ENCODE measurements around the gene CNR2.

CNR2 gene

GRCh38 chr1:23908453-23909341 lies 4.5 kb downstream of the CNR2 start:
- H3K4me1 ChIP-seq (ENCODE audit: low read length), result peaks cover 10% of the 10 kb centered on the region
- no peak for DNase-seq
- no peak overlapping the region for H3K9ac ChIP-seq (ENCODE audit: low read length)
- no peak for TF ChIP-seq CTCF (IDR thresholded peaks at IDR 0.05; ENCODE audit: low read length)
- no peak for TF ChIP-seq EZH2 (optimal IDR thresholded peaks at IDR 0.05; ENCODE audit: low read depth, low read length)
- TF ChIP-seq EZH2phosphoT487 (IDR thresholded peaks at IDR 0.05; ENCODE audit: low read length), result no peak
- no peaks in the 10 kb centered on the region for H3K79me2 ChIP-seq (ENCODE audit: low read length)
- no peaks in the 10 kb centered on the region for H3K9me3 ChIP-seq (replicated peaks; ENCODE audit: insufficient read depth, low read length)
- H3K4me2 ChIP-seq (ENCODE audit: low read depth, low read length), result no peak overlapping the region
- H3K27ac ChIP-seq (ENCODE audit: low read length), result no peak overlapping the region
- no peak overlapping the region for H2AFZ ChIP-seq (ENCODE audit: low read length)
- no peaks in the 10 kb centered on the region for H3F3A ChIP-seq (ENCODE audit: insufficient read depth, low read length)
- no peaks in the 10 kb centered on the region for H4K20me1 ChIP-seq (ENCODE audit: insufficient read depth, low read length)
- no peaks in the 10 kb centered on the region for H3K9me2 ChIP-seq (replicated peaks; ENCODE audit: insufficient read depth, low read length)
- no peaks in the 10 kb centered on the region for H3K36me3 ChIP-seq (replicated peaks; ENCODE audit: insufficient read depth, low read length)
- no peaks in the 10 kb centered on the region for H3K27me3 ChIP-seq (replicated peaks; ENCODE audit: insufficient read depth, low read length)
- H3K4me3 ChIP-seq (ENCODE audit: low read length), result no peak overlapping the region

- Histone ChIP-seq H3K79me2 (ENCODE audit: low read length) (no peaks in the 10 kb centered on the region), H3K9me2 (replicated peaks; ENCODE audit: insufficient read depth, low read length) (no peaks in the 10 kb centered on the region), H2AFZ (ENCODE audit: low read length) (no peak overlapping the region), H3K27me3 (replicated peaks; ENCODE audit: insufficient read depth, low read length) (no peaks in the 10 kb centered on the region), H4K20me1 (ENCODE audit: insufficient read depth, low read length) (no peaks in the 10 kb centered on the region), H3K9me3 (replicated peaks; ENCODE audit: insufficient read depth, low read length) (no peaks in the 10 kb centered on the region), H3K36me3 (replicated peaks; ENCODE audit: insufficient read depth, low read length) (no peaks in the 10 kb centered on the region), H3K27ac (ENCODE audit: low read length) (no peak overlapping the region), H3K4me1 (ENCODE audit: low read length) (peaks cover 10% of the 10 kb centered on the region), H3F3A (ENCODE audit: insufficient read depth, low read length) (no peaks in the 10 kb centered on the region), H3K9ac (ENCODE audit: low read length) (no peak overlapping the region), H3K4me2 (ENCODE audit: low read depth, low read length) (no peak overlapping the region), H3K4me3 (ENCODE audit: low read length) (no peak overlapping the region)
- DNase-seq, result no peak
- TF ChIP-seq EZH2phosphoT487 (IDR thresholded peaks at IDR 0.05; ENCODE audit: low read length), result no peak
These were observed 6.4 kb downstream of the CNR2 start for GRCh38 chr1:23906731-23907130.

GRCh38 chr1:23905461-23906025 lies 7.6 kb downstream of the CNR2 start:
- Histone ChIP-seq H3K4me2 (ENCODE audit: low read depth, low read length) (no peak overlapping the region), H3K27me3 (replicated peaks; ENCODE audit: insufficient read depth, low read length) (no peaks in the 10 kb centered on the region), H2AFZ (ENCODE audit: low read length) (no peak overlapping the region), H3K4me1 (ENCODE audit: low read length) (peaks cover 3% of the 10 kb centered on the region; the same call in 1 of the 2 replicates), H3K4me3 (ENCODE audit: low read length) (no peak overlapping the region), H3K36me3 (replicated peaks; ENCODE audit: insufficient read depth, low read length) (no peaks in the 10 kb centered on the region), H3F3A (ENCODE audit: insufficient read depth, low read length) (no peaks in the 10 kb centered on the region), H3K9me3 (replicated peaks; ENCODE audit: insufficient read depth, low read length) (no peaks in the 10 kb centered on the region), H3K9ac (ENCODE audit: low read length) (no peak overlapping the region), H3K9me2 (replicated peaks; ENCODE audit: insufficient read depth, low read length) (no peaks in the 10 kb centered on the region), H3K79me2 (ENCODE audit: low read length) (no peaks in the 10 kb centered on the region), H3K27ac (ENCODE audit: low read length) (no peak overlapping the region), H4K20me1 (ENCODE audit: insufficient read depth, low read length) (no peaks in the 10 kb centered on the region)
- DNase-seq, result no peak
- TF ChIP-seq EZH2 (optimal IDR thresholded peaks at IDR 0.05; ENCODE audit: low read depth, low read length), result no peak

- H3K79me2 ChIP-seq (ENCODE audit: low read length), result no peaks in the 10 kb centered on the region
- H3F3A ChIP-seq (ENCODE audit: insufficient read depth, low read length), result no peaks in the 10 kb centered on the region
- no peaks in the 10 kb centered on the region for H4K20me1 ChIP-seq (ENCODE audit: insufficient read depth, low read length)
- no peak overlapping the region for H2AFZ ChIP-seq (ENCODE audit: low read length)
- no peak overlapping the region for H3K9ac ChIP-seq (ENCODE audit: low read length)
- 0 out of 2 replicates have a peak, but pooled peaks cover 3% of the 10 kb centered on the region for H3K4me1 ChIP-seq (ENCODE audit: low read length)
- H3K36me3 ChIP-seq (replicated peaks; ENCODE audit: insufficient read depth, low read length), result no peaks in the 10 kb centered on the region
- H3K4me3 ChIP-seq (ENCODE audit: low read length), result no peak overlapping the region
- H3K9me2 ChIP-seq (replicated peaks; ENCODE audit: insufficient read depth, low read length), result no peaks in the 10 kb centered on the region
- no peaks in the 10 kb centered on the region for H3K9me3 ChIP-seq (replicated peaks; ENCODE audit: insufficient read depth, low read length)
- no peaks in the 10 kb centered on the region for H3K27me3 ChIP-seq (replicated peaks; ENCODE audit: insufficient read depth, low read length)
- no peak for TF ChIP-seq EZH2phosphoT487 (IDR thresholded peaks at IDR 0.05; ENCODE audit: low read length)
- TF ChIP-seq CTCF (IDR thresholded peaks at IDR 0.05; ENCODE audit: low read length), result no peak
- TF ChIP-seq EZH2 (optimal IDR thresholded peaks at IDR 0.05; ENCODE audit: low read depth, low read length), result no peak
- no peak overlapping the region for H3K27ac ChIP-seq (ENCODE audit: low read length)
- no peak for DNase-seq
- no peak overlapping the region for H3K4me2 ChIP-seq (ENCODE audit: low read depth, low read length)
These were observed 8.3 kb downstream of the CNR2 start for GRCh38 chr1:23904748-23905357.
